Kidney (tissue), 14 donors: ENCODE measurements around the gene CAMK2G. TPM values are rescaled to one million over a fixed set of nuclear protein-coding genes. Genes with fewer than 3 reads are reported as not detected.

Experiments used
- DNase-seq, 5 donors: peaks; one replicate each; pipeline ENCODE4 v3.0.0-alpha.2; 2013 to 2020
- FAIRE-seq: peaks from 2 replicates; lab custom pipeline; 2012; peaks lifted over from hg19 to GRCh38; lab: Jason Lieb, UNC
- H3K27ac ChIP-seq, 2 donors: one replicate each; pipeline ENCODE4 v1.7.0; 2013; ENCODE audit warnings: low read depth in 2 of 2, low read length in 2 of 2, inconsistent platforms in 1 of 2
- H3K27me3 ChIP-seq: one replicate; pipeline ENCODE4 v1.7.1; 2013; ENCODE audit warnings: low read length, inconsistent platforms; ENCODE audit not compliant: control insufficient read depth, insufficient read depth
- H3K36me3 ChIP-seq, 3 donors: one replicate each; pipeline versions ENCODE4 v1.7.0 to v1.7.1; 2013; ENCODE audit warnings: low read length in 3 of 3, control low read depth in 1 of 3, inconsistent platforms in 1 of 3; ENCODE audit not compliant: insufficient read depth in 3 of 3, control insufficient read depth in 2 of 3
- H3K4me1 ChIP-seq, 3 donors: one replicate each; pipeline versions ENCODE4 v1.7.0 to v1.7.1; 2013; ENCODE audit warnings: low read length in 3 of 3, inconsistent platforms in 1 of 3, low read depth in 1 of 3; ENCODE audit not compliant: control insufficient read depth in 2 of 3, insufficient read depth in 2 of 3
- H3K4me3 ChIP-seq, 3 donors: one replicate each; pipeline versions ENCODE4 v1.7.0 to v1.8.1; 2013; ENCODE audit warnings: low read length in 3 of 3, control low read depth in 1 of 3, inconsistent platforms in 1 of 3
- H3K9ac ChIP-seq, 3 donors: one replicate each; pipeline versions ENCODE4 v1.7.0 to v1.7.1; 2013; ENCODE audit warnings: low read length in 3 of 3, control low read depth in 1 of 3, inconsistent platforms in 1 of 3
- H3K9me3 ChIP-seq, 3 donors: one replicate each; pipeline versions ENCODE4 v1.7.0 to v1.7.1; 2013; ENCODE audit warnings: low read length in 3 of 3, control low read depth in 1 of 3, inconsistent platforms in 1 of 3; ENCODE audit not compliant: control insufficient read depth in 2 of 3, insufficient read depth in 1 of 3
- intact Hi-C: fragments of 100-400 bp; cut with DNase I; formaldehyde crosslinking; loops from one replicate; pipeline ENCODE4 v1.11.1; 2022
- polyA plus RNA-seq: library from polyadenylated mRNA; stranded (reverse); fragments of 350-450 nt; fragmentation: Illumina TruSeq; extraction: RNeasy Lipid Tissue Mini Kit (QIAGEN cat#74804); gene quantifications from one replicate; pipeline ENCODE4 v1.2.3, GENCODE V29; 2014; ENCODE audit warnings: low read depth, low replicate concordance; ENCODE audit not compliant: insufficient read depth
- total RNA-seq: library from RNA; stranded (reverse); fragmentation: NEBNext Ultra II Directional; extraction: Animal tissue kit (Norgen Biotek cat#: 25700); gene quantifications from one replicate; pipeline ENCODE4 v1.2.1, GENCODE V29; 2021
- TF ChIP-seq, protein P1 (sequence below): IDR thresholded peaks from 3 replicates; pipeline ENCODE4 v1.5.1; 2012; ENCODE audit warnings: mild to moderate bottlenecking, moderate library complexity, borderline replicate concordance; ENCODE audit not compliant: insufficient read depth; ENCODE audit errors: extremely low read depth
- donor health status: control.
- donor health status: control.
- donor health status: control.
- donor health status: control.
- donor health status: control.
- donor health status: DM: yes; HTN: yes; CAD: no.
- donor health status: Normal renal cell carcinoma (clear cell type).

The CAMK2G gene
- total and polyA plus RNA-seq, 2 donors from 2014 or later: 21.0 to 29.1 TPM

DNA sequence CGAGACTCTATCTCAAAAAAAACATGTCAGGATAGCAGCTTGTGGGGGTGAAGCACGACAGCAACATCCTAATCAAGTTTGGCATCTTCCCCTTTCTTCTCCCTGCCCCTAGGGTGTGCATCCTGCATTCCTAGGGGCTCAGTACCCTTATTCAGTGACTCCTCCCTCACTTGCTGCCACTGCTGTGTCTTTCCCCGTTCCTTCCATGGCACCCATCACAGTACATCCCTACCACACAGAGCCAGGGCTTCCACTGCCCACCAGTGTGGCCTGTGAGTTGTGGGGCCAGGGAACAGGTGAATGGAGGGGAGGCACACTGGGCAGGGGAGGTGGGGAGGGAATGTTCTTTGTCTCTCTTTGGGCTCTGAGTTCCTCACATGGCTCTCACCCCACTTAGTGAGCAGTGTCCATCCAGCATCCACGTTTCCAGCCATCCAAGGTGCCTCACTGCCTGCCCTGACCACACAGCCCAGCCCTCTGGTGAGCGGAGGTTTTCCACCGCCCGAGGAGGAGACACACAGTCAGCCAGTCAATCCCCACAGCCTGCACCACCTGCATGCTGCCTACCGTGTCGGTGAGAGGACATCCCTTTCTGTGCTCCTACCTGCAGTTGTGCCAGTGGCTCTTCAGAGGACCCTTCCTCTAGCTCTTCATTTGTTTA is 74.3 kb downstream of the CAMK2G start:
- Histone ChIP-seq H3K27me3 (no peaks in the 10 kb centered on the region), H3K36me3 (peaks cover 4 to 76% (median 51%) of the 10 kb centered on the region in 3 donors), H3K9ac (no peak overlapping the region), H3K4me1 (no peaks in the 10 kb centered on the region), H3K9me3 (no peaks in the 10 kb centered on the region), H3K27ac (no peak overlapping the region), H3K4me3 (no peak overlapping the region)
- DNase-seq (no peak), FAIRE-seq (no peak)
- intact Hi-C loops: no loop called here
- TF ChIP-seq, protein P1, sequence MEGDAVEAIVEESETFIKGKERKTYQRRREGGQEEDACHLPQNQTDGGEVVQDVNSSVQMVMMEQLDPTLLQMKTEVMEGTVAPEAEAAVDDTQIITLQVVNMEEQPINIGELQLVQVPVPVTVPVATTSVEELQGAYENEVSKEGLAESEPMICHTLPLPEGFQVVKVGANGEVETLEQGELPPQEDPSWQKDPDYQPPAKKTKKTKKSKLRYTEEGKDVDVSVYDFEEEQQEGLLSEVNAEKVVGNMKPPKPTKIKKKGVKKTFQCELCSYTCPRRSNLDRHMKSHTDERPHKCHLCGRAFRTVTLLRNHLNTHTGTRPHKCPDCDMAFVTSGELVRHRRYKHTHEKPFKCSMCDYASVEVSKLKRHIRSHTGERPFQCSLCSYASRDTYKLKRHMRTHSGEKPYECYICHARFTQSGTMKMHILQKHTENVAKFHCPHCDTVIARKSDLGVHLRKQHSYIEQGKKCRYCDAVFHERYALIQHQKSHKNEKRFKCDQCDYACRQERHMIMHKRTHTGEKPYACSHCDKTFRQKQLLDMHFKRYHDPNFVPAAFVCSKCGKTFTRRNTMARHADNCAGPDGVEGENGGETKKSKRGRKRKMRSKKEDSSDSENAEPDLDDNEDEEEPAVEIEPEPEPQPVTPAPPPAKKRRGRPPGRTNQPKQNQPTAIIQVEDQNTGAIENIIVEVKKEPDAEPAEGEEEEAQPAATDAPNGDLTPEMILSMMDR: no peak

DNA sequence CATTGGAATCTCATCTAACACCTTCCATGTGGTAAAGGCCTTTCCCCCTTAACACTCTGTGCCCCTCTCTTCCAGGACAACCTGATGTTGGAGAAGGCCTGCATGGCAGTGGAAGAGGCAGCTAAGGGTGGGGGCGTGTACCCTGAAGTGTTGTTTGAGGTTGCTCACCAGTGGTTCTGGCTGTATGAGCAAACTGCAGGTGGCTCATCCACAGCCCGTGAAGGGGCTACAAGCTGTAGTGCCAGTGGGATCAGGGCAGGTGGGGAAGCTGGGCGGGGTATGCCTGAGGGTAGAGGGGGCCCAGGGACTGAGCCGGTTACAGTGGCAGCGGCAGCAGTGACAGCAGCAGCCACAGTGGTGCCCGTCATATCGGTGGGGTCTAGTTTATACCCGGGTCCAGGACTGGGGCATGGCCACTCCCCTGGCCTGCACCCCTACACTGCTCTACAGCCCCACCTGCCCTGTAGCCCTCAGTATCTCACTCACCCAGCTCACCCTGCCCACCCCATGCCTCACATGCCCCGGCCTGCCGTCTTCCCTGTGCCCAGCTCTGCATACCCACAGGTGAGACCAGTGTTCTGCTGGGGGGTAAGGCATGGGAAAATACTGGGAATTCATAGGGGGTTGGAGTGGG is 75.3 kb downstream of the CAMK2G start:
- peaks cover 10 to 84% (median 58%) of the 10 kb centered on the region in 3 donors for H3K36me3 ChIP-seq
- no peaks in the 10 kb centered on the region for H3K27me3 ChIP-seq
- H3K9me3 ChIP-seq: no peaks in the 10 kb centered on the region
- intact Hi-C loops: no loop called here
- H3K9ac ChIP-seq: no peak overlapping the region
- no peak overlapping the region for H3K27ac ChIP-seq
- DNase-seq: no peak
- no peak overlapping the region for H3K4me3 ChIP-seq
- FAIRE-seq: no peak
- TF ChIP-seq, protein P1: no peak
- H3K4me1 ChIP-seq: no peaks in the 10 kb centered on the region

DNA sequence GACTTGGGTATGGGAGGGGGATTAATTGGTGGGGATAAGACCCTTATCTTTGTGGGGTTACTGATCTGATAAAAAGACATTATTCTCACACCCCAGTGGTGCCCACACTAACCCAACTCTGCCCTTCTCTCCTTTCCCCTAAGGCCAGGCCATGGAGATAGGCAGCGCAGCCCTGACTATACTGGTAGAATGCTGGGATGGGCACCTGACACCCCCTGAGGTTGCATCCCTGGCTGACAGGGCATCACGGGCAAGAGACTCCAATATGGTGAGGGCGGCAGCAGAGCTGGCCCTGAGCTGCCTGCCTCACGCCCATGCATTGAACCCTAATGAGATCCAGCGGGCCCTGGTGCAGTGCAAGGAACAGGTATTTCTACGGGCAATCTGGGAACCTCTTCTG is 76.3 kb downstream of the CAMK2G start:
- Histone ChIP-seq H3K27ac (no peak overlapping the region), H3K4me1 (peaks cover 0 to 3% (median 2%) of the 10 kb centered on the region in 3 donors), H3K27me3 (no peaks in the 10 kb centered on the region), H3K9me3 (no peaks in the 10 kb centered on the region), H3K36me3 (peaks cover 11 to 83% (median 62%) of the 10 kb centered on the region in 3 donors), H3K9ac (no peak overlapping the region), H3K4me3 (no peak overlapping the region)
- intact Hi-C loops: no loop called here
- no peak for FAIRE-seq
- TF ChIP-seq, protein P1: no peak
- no peak for DNase-seq
